GM19035 (cell line): ENCODE measurements around the gene UCP3.

Experiments used
- ATAC-seq: cut with Tn5 transposase; IDR thresholded peaks from one replicate; pipeline ENCODE4 v1.9.1; 2021; ENCODE audit not compliant: unreplicated experiment

The UCP3 gene

DNA sequence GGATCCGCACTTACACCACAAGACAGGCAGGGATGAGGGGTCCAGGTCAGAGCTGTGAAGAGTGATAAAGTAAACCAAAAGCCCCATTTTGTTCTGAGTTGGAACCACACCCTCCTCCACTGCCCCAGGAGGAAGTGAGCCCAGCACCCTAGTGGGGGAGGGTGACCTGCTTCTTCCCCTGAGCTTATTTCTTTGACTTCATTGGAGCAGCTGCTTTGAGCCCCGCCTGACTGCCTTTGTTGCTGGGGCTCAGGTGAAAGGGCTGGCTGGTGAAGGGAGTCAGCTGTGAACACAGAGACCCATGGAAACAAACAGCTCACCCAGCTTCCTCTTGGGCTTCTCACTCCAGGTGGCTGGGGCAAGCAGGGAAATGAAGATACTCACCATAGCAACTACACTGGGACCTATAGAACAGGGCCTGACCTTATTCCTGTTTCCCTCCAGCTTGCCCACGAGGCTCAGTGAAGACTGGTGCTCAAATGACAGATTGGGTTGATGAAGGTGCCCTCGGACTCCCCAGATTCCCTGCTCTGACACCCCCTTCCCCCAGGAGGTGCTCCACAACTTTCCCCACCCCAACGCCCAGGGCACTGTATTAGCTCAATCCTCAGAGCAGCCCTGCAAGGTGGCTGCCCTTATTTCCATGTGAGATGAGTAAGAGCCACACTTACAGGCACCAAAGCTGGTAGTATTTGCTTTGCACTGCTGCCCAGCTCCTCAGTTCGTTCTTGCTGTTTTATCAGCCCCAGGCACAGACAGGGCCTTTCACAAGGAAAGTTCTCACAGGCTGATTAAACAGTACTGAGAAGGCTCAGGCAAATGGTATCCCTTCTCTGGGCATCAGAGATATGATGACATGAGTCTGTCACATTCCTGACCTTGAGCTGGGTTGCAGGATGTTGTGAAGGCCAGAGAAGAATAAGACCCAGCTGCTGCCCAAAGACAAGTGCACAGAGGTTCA lies 28.6 kb downstream of the UCP3 start:
- ATAC-seq: no peak

GRCh38 chr11:73978576-73979086 lies 30.3 kb downstream of the UCP3 start:
- ATAC-seq: no peak

DNA sequence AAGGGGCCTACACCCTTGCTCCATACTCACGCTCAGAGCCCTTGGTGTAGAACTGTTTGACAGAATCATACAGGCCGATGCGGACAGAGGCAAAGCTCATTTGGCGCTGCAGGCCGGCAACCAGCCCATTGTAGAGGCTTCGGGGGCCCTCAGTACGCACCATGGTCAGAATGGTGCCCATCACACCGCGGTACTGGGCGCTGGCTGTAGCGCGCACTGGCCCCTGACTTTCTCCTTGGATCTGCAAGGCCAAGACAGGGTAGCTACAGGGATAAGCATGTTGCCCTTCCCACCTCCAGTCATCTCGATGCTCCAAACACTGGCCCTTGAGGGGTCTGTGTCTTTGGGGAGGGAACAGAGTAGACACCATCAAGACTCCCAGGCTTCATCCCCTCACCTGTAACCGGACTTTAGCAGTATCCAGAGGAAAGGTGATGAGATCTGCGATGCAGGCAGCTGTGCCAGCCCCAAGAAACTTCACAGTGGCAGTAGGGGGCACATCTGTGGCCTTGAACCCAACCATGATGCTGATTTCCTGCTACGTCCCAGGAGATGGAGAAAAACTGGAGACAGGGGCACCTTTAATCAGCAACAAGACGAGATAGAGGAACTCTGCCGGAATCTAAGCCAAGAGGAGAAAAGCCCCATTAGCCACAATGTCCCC lies 30.9 kb downstream of the UCP3 start:
- ATAC-seq: no peak

DNA sequence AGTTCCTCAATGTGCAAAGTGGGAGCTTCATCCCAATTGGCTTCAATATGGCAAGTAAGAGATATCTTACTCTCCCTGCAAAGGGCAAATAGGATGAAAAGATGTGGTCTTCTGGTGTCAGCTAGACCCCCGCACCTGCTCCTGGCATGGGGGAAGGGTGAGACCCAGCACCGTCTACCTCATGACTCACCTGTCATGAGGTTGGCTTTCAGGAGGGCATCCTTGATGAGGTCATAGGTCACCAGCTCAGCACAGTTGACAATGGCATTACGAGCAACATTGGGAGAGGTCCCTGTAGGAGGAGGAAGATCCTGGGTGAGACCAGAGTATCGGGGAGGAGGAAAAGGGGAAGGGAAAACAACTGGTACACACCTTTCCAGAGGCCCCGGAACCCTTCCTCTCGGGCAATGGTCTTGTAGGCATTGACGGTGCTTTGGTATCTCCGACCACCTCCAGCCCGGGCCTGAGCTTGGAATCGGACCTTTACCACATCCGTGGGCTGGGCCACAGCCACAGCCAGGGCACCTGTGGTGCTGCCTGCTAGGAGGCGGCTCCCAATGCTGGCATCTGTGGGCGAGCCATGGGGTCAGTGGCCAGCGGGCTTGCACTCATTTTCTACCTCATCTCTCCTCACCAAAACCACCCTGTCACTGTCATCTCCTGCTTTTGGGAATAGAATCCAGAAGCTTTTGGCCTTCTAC lies 32.3 kb downstream of the UCP3 start:
- ATAC-seq: no peak

GRCh38 chr11:73975479-73975757 lies 33.5 kb downstream of the UCP3 start:
- ATAC-seq: no peak

DNA sequence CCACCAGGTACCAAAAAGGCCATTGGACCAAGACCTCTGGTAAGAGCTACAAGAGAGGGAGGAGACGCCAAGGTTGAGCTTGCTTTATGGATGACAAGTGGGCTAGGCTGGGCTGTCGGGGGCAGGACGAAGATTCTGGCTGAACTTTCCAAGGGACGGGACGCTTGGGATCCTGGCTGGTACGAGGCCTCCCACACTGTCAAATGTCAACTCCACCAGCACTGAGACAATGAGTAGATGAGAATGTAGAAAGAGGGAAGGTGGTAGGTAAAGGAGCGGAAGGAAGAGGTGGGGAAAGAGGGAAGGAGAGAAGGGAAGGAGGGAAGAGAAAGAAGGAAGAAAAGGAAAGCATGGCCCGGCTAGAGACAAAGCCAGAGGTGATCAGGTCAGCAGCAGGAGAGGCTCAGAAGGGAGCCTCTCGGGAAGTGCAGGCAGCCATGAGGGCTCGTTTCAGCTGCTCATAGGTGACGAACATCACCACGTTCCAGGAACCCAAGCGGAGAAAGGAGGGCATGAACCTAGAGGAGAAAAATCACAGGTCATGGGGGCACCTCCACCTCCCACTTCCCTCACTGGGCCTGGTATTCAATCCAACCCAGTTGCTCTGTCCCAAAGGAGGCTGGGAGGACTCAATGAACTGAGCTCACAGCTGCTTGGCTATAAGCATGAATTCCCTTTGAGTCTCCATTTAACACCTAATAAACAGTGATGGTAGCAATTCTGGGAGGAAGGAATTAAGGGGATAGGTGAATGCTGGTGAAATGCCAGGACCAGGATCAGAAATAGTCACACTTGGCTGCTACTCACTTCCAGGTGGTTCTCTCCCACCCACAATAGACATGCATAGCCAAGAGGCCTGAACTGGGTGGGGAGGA lies 34.0 kb downstream of the UCP3 start:
- ATAC-seq: no peak

- ATAC-seq: no peak
Observed at GRCh38 chr11:73972620-73973449, 36.0 kb downstream of the UCP3 start.

DNA sequence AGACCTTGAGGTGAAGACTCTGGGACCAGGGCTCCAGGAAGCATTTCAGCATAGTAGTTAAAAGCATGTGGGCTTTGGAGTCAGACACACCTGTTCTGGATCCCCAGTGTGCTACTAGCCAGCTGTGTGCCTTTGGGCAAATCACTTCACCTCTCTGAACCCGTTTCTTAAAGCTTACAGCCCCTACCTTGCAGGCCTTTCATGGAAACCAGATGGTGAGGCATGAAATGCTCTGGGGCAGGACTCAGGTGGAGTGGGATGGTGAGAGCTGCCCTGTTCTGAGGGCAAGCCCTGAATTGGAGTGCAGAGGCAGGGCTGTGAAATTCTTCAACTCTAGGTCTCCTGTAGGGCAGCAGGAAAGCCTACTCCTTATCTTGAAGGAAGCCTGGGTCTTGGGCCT lies 36.7 kb downstream of the UCP3 start:
- ATAC-seq: no peak

DNA sequence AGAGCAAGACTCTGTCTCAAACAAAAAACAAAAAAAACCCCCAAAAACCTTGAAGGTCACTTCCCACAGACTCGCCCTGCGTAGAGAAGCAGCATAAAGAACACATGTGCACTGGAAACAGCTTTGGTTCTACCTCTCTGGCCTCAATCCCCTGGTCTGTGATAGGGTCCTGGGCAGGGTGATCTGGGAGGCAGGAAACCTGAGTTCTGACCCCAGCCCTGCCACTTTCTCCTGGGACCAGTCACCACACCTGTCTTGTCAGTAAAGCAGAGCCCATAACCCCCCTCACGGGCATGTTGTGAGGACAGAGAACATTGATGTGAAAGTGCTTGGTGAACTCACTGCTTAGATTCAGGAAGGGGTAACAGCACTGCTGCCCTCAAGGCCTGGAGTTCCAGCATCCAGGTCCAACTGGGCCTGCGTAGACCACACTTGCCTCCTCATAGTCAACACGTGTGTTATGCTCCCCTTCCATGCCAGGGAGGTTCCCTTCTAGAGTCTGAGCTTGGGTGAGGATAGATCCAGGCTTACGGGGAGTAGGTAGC lies 37.6 kb downstream of the UCP3 start:
- no peak for ATAC-seq

DNA sequence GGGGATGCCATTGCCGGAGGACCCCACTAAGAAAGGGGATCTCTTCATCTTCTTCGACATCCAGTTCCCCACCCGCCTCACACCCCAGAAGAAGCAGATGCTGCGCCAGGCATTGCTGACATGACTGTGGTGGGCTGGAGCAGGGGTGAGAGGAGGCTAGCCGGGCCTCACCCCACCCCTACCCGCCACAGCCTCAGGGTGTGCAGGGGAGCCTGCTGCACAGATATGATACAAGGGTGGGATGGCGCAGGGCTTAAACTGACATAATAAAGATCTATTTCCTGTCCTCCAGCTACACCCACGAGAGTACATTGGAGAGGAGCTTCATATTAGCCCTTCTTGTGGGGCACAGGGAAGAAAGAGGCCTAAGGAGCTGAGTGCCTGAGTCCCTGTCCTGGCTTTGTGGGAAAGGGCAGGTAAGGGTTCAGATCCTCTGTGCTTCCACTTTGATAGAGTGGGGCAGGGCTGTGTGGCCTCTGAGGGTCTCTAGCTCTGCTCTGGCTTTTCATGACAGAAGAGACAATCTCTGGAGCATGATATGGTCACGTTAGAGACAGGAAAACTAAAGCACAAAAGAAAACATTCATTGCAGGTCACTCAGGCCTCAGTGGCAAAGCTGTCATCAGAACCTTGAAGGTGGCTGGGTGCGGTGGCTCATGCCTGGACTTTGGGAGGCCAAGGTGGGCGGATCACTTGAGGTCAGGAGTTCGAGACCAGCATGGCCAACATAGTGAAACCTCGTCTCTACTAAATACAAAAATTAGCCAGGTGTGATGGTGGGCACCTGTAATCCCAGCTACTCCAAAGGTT lies 38.7 kb downstream of the UCP3 start:
- ATAC-seq: no peak

- ATAC-seq: no peak
Observed at GRCh38 chr11:73969091-73969490, 39.8 kb downstream of the UCP3 start.

DNA sequence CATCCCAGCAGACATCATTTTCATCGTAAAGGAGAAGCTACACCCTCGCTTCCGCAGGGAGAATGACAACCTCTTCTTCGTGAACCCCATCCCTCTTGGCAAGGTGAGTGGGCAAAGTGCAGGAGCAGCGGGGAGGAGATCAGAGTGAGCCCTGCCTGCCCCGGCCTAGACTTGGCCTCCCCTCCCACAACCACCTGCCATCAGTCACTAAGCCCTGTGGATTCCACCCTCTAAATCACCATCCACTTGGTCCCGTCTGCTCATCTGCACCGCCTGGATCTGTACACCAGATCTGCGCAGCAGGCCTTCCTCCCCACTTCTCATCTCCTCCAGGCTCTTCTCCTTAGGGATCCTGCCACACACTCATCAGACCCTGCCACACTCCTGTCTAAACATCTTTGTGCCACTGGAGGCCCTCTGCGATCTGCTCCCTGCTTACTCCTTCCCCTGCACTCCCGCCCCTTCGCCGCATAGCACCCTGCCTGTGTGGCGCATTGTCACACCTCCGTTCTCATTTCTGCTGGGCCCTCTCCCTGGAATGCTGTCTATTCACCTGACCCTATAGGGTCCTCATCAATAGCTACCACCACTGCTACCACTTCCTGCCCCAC lies 40.4 kb downstream of the UCP3 start:
- ATAC-seq: no peak

DNA sequence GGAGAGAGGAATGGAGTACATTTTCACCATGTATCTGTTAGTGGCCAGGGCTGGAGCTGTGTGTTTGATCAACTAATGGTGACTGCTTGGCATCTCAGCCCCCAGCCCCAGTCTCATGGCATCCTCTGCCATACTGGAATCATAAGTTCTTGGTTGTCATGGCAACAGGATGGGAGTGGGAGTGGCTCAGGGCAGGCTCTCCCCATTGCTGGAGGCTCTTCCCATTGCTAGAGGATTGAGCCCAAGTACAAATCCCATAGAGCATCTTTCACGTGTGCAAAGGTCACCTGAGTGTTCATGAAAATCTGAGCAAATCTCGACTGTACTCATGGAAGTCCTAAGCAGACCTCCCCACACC lies 43.1 kb downstream of the UCP3 start:
- ATAC-seq: no peak

DNA sequence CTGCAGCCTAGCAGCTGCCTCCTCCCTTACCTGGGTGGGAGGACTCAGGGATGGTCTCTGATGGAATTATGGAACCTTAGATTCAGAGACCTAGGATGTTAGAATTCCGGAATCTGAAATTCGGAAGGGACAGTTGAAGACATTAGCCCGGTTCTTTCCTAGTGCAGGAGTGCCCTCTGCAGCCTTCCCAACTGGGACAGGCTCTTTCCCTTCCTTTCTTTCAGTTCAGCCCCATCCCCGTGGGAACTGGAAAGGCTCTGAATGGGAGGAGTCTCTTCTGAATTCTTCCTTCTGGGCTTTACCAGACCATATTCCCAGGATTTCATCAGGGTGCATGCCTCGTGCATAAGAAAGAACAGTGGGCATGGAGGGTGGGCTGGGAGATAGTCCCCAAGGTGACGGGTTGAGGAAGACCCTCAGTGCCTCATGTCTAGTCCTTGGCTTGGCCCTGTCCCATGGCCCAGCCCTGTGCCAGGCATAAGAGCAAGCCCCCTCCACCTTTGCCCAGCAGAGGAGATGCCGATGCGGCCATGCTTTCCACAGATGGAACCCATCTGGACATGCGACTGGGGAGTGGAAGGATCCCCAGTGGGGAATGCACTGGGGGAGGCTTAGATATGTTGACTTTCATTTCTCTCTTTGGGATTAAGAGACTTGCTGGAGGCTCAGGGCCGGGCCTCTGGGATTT lies 43.7 kb downstream of the UCP3 start:
- ATAC-seq: no peak

DNA sequence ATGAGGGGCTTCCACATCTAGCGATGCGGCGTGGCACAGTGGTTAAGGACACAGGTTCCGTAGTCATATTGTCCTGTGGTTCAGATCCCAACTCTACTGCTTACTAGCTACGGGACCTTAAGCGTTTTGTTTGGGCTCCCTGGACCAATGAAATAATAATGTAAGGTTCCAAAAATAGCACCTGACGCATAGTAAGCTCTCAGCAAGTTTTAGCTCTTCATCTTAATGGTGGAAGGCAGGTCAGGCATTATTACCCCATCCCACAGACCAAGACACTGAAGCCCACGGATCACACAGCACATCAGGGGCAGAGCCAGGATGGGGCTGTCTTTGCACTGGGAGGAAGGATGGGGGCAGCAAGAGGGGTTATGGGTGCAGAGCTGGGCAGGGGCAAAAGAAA lies 45.0 kb downstream of the UCP3 start:
- no peak for ATAC-seq

DNA sequence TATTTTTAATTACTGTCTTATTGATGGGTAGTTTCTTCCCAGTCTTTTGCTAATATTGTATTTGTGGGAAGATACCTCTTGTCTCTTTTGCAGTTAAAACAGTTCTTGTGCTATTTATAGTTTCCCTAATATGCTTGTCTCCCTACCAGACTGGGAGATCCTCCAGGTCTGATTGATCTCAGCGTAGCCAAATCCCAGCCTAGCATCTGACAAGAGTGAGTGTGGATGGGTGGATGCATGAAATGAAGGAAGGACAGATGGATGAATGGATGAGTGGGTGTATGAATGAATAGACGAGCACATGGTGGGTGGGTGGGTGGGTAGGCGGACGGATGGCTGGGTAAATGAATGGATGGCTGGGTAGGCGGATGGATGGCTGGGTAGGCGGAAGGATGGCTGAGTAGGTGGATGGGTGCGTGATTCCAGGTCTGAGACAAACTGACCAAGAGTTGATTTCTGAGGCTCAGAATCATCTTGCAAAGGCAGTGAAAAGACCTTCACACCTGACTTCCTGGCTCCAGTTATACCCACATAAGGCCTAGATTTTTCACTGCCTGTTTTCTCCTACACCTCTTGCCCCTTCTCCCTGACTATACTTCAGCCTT lies 46.7 kb downstream of the UCP3 start:
- no peak for ATAC-seq

DNA sequence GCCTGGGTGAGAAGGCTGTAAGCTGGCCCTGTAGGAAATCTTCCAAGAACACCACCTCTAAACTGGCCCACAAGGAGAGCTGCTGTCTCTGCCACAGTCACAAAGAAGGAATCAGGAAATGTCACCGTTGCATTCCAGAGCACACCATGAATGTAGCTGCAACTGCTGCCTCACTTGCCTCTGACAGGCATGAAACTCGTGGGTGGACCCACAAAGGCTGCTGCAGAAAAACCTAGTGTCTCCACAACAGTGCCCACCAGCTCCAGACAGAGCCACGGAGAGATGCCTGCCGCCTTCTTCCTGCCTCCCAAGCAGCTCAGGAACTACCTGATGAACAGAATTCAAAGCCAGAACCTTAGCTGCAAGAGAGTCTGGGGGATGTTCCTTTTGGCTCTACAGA lies 47.6 kb downstream of the UCP3 start:
- no peak for ATAC-seq
